Measurements from ENCODE around the gene C2CD2.

DNA sequence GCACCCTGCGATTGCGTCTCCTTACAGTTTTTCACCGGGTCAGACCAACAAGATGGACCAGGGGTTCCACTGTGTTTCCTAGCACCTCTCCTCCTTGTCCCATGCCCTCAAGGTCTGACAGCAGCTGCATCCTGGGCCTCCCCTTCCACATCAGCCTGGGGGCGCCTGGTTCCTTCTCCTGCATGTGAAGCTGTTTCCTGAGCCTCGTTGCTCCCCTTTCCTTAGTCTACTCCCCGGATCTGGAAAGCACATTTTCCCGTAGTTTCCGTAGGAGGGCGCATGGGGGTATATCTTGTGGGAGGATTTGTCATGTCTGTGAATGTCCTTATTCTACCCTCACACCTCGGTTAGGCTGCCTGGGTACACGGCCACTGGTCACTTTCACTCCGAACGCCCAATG is 80.8 kb downstream of the C2CD2 start:
- TF ChIP-seq, protein P1, sequence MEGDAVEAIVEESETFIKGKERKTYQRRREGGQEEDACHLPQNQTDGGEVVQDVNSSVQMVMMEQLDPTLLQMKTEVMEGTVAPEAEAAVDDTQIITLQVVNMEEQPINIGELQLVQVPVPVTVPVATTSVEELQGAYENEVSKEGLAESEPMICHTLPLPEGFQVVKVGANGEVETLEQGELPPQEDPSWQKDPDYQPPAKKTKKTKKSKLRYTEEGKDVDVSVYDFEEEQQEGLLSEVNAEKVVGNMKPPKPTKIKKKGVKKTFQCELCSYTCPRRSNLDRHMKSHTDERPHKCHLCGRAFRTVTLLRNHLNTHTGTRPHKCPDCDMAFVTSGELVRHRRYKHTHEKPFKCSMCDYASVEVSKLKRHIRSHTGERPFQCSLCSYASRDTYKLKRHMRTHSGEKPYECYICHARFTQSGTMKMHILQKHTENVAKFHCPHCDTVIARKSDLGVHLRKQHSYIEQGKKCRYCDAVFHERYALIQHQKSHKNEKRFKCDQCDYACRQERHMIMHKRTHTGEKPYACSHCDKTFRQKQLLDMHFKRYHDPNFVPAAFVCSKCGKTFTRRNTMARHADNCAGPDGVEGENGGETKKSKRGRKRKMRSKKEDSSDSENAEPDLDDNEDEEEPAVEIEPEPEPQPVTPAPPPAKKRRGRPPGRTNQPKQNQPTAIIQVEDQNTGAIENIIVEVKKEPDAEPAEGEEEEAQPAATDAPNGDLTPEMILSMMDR (conservative IDR thresholded peaks at IDR 0.05; ENCODE audit: low read depth, low read length): no peak
- TF ChIP-seq EZH2 (IDR thresholded peaks at IDR 0.05; ENCODE audit: borderline replicate concordance, low read depth, low read length, poor library complexity, severe bottlenecking): no peak
